Lower leg skin (tissue), 4 donors: ENCODE measurements around the gene MMP24. TPM values are rescaled to one million over a fixed set of nuclear protein-coding genes. Genes with fewer than 3 reads are reported as not detected.

ENCODE experiments used
- DNase-seq, 2 donors: peaks; one replicate each; pipeline ENCODE4 v3.0.0-alpha.2; 2019; ENCODE audit warnings: low spot score in 2 of 2
- H3K4me3 ChIP-seq: fragments of 200-600 bp; sonication (generic); 2 replicates; pipeline ENCODE4 v1.5.1; 2017; ENCODE audit warnings: mild to moderate bottlenecking, low read depth; ENCODE audit not compliant: poor library complexity, severe bottlenecking
- POLR2A ChIP-seq, 2 donors: fragments of 450-650 bp; IDR thresholded peaks; one replicate each; pipeline ENCODE4 v1.6.1; 2016 to 2017; ENCODE audit warnings: antibody characterized with exemption in 2 of 2, mild to moderate bottlenecking in 1 of 2, moderate library complexity in 1 of 2
- WGBS, 2 donors: methylation state at CpG; one replicate each; pipeline ENCODE4 v1.1.5; 2018; 5-methylcytosine and 5-hydroxymethylcytosine counted together
- intact Hi-C: fragments of 100-400 bp; cut with DNase I; formaldehyde crosslinking; loops from one replicate; pipeline ENCODE4 v1.15.0; 2023; ENCODE audit warnings: low total_unique reads
- total RNA-seq, 4 donors: library from RNA; depleted of rRNA; stranded (reverse); fragments of >200 nt; gene quantifications; one replicate each; pipeline ENCODE4 v1.1.0, GENCODE V29; 2016
- TF ChIP-seq, protein P1 (sequence below), 3 donors: fragments of 450-650 bp; IDR thresholded peaks; one replicate each; pipeline ENCODE4 v1.5.1; 2016; ENCODE audit warnings: antibody characterized with exemption in 3 of 3, mild to moderate bottlenecking in 3 of 3, moderate library complexity in 2 of 3

The MMP24 gene
- total RNA-seq, 4 donors from 2014 or later, result 0.11 to 0.71 (median 0.27) TPM; not detected in 1

DNA sequence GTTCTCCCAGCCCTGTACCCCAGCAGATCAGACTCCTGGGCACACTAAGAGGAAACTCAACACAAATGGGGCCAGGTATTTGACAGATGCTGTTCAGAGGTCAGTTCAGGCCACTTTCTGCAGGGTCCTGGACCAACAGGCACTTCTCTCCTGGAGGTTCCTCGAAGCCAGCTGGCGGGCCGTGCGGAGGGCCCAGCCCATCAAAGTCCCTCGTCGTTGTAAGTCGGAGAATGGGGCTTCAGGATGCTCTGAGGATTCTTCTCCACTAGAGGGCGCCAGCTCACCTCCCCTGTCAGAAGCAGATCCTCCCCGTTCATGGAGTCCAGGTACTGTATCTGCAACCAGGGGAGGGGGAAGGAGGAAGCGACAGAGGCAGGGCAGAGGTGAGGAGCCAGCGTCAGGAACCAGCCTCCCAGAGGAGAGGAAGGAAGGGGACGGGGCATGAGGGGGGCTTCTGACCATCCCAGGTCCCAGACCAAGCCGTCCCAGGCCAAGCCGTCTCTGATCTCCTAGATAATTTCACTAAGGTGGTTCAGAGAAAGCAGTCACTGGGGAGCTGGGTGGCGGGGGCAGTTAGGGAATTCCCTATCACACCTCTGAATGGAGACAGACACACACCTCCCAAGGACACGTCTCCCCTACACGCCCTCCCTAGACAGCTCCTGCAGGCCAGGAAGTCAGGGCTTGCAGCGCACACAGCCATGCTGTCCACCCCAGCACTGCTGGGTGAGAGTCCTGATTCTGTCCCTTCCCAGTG lies 77.4 kb downstream of the MMP24 start:
- H3K4me3 ChIP-seq, result no peak overlapping the region
- DNase-seq, result peak; percentile 86 to 97
- WGBS, 2 donors, result 22 to 24% methylated on average over 17 to 18 of the region's 18 CpGs
- intact Hi-C loops, result no loop called here
- TF ChIP-seq, protein P1, sequence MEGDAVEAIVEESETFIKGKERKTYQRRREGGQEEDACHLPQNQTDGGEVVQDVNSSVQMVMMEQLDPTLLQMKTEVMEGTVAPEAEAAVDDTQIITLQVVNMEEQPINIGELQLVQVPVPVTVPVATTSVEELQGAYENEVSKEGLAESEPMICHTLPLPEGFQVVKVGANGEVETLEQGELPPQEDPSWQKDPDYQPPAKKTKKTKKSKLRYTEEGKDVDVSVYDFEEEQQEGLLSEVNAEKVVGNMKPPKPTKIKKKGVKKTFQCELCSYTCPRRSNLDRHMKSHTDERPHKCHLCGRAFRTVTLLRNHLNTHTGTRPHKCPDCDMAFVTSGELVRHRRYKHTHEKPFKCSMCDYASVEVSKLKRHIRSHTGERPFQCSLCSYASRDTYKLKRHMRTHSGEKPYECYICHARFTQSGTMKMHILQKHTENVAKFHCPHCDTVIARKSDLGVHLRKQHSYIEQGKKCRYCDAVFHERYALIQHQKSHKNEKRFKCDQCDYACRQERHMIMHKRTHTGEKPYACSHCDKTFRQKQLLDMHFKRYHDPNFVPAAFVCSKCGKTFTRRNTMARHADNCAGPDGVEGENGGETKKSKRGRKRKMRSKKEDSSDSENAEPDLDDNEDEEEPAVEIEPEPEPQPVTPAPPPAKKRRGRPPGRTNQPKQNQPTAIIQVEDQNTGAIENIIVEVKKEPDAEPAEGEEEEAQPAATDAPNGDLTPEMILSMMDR (IDR thresholded peaks at IDR 0.05), result peak in 1 of 3 donors; percentile 80
- TF ChIP-seq POLR2A (IDR thresholded peaks at IDR 0.05), result no peak

DNA sequence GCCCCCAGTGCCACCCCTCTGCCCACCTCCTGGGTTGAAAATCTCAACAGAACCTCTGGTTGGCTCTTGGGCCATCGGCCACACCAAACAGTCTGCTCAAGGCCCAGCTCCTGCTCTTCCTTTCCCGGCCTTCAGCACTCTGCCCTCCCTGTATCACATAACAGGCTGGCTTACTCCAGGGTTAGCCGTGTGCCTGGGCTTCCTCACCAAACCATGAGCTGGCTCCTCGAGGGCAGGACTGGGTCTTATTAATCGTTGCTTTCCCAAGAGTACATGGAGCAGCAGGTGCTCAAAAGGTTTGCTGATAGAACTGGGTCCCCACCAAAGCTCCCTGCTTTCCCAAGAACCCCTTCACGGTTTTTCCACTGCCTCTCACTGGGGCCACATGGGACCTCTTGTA lies 78.5 kb downstream of the MMP24 start:
- H3K4me3 ChIP-seq, result no peak overlapping the region
- TF ChIP-seq, protein P1 (IDR thresholded peaks at IDR 0.05), result no peak
- TF ChIP-seq POLR2A (IDR thresholded peaks at IDR 0.05), result no peak
- 77 to 88% methylated on average over 6 of the region's 6 CpGs for WGBS, 2 donors
- DNase-seq, result no peak
- intact Hi-C loops, result no loop called here

DNA sequence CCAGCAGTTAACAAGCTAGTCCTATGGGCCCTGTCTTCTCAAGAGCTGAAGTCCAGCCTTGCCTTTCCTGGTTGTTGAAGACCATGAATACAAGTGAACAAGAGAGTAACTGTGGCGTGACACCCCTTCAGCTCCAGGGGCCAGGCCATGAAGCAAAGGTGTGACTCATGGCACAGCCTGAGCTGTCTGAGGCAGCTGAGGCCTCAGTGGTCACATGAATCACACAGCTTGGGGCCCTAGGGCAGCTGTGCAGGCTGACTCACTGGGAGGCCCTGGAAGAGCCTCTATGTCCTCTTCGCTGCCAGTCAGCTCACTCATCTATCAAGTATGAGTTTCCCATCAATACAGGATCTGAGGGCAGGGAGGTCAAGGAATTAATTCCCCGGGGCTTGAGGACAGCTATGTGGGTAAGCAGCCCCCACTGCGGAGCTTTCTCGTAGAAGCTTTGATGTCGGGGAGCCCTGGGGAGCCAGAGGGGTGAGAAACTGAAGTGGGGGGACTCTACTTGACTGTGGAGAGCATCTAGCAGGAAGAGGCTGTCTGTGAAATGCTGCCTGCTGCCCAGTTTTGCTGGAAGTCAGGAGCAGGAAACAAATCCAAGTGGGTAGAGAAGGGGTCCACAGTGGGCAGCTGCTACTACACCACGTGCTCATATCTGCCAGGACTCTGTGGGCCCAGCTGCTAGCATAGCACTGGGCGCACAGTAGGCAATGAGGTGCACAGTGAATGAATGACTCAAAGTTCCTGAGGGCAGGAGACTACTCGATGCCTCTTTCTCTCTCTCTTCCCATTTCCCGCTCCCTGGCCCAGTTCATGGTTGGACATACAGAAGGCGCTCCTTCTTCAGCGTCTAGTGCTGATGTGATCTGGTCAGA lies 79.4 kb downstream of the MMP24 start:
- DNase-seq, result peak; percentile 86 to 91
- WGBS, 2 donors, result 55 to 57% methylated on average over 12 of the region's 12 CpGs
- intact Hi-C loops, result no loop called here
- no peak overlapping the region for H3K4me3 ChIP-seq
- TF ChIP-seq, protein P1 (IDR thresholded peaks at IDR 0.05), result no peak
- no peak for TF ChIP-seq POLR2A (IDR thresholded peaks at IDR 0.05)

DNA sequence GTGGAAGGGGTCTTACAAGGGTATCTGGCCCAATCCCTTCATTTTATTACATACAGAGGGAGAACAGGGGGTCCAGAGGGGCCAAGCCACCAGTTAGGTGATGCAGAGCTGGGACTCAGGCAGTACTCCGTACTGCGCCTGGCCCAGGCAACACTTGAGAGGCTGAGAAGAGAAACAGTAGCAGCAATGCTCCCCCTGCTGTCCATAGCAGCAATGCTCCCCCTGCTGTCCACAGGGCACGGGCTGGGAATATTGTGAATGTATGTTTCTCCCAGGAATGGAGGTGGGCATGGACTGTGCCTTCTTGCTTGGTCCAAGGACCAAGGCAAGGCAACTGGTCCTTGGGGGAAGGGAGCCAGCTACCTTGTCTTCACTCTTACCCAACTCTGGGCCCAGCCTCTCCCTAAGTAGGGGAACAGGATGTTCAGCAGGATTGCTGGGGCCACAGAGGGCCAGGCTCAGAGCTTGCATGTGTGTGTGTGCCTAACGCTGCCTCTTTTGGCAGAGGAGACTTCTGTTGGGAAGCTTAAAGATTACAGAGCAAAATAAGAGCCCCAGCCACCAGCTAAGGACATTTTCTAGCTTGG lies 80.5 kb downstream of the MMP24 start:
- 46 to 47% methylated on average over 4 of the region's 4 CpGs for WGBS, 2 donors
- peak in 1 of 2 donors; percentile 62 for DNase-seq
- no peak overlapping the region for H3K4me3 ChIP-seq
- intact Hi-C loops, result no loop called here
- no peak for TF ChIP-seq POLR2A (IDR thresholded peaks at IDR 0.05)

DNA sequence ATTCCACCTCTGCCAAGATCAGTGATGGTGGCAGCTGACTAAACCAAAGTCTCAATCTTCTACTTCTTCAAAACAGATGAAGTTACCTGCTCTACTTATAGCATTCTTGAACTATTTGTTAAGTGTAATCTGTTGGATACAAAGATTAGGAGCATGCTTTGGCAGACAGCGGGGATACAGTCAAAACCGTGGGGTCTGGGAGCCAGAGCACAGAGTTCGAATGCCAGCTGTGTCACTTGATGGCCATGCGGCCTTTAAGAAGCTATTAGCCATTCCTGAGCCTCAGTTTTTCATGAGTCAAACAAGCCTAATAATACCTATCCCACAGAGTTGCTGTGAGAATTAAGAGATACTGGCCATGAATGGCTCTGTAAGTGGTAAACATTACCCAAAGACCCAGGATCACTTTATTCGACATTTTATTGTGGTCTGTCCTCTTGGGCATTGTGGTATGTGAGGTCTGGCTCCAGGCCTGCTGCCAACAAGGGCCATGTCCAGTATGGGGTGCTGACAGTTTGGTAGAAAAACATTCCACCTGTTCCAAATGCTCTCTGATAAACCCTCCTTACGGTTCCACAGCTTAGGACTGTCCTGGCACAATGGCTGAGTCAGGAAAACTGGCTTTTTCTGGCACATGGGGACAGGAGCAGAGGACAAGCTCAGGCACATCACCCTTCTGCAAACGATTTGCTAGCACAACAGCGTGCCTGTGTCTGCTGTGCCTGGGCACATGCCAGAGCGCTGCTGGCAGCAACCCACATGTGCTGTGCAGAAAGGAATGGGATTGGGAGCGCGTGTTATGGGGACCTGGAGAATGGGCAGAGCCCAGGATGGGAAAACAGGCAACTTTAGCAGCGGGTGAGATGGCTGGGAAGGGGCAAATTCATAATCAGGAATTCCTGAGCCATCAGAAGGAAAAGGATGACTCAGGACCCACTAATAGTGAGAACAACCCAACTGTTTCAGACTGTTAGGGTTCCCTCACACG lies 81.5 kb downstream of the MMP24 start:
- peak; percentile 83 to 94 for DNase-seq
- TF ChIP-seq POLR2A (IDR thresholded peaks at IDR 0.05), result no peak
- TF ChIP-seq, protein P1 (IDR thresholded peaks at IDR 0.05), result no peak
- 44 to 45% methylated on average over 12 to 13 of the region's 13 CpGs for WGBS, 2 donors

More for the DNA sequence above, 81.5 kb downstream of the MMP24 start:
- no peak overlapping the region for H3K4me3 ChIP-seq
- intact Hi-C loops, result no loop called here
